IMR-90 (cell line): ENCODE measurements around the gene BRI3BP. TPM values are rescaled to one million over a fixed set of nuclear protein-coding genes. Genes with fewer than 3 reads are reported as not detected.

Experiments used
- ATAC-seq: fragments of 200-7000 bp; cut with Tn5 transposase; 2 replicates; pipeline ENCODE4 v1.9.1; 2020; ENCODE audit warnings: low read depth, mild to moderate bottlenecking, moderate library complexity
- BruUV-seq: library from RNA; stranded (reverse); fragments of 400-500 nt; replicated peaks from 2 replicates; lab custom pipeline; 2021; lab: Mats Ljungman, UMichigan
- CTCF ChIA-PET: fragments of 300-600 bp; formaldehyde crosslinking; extraction: SDS; loops from one replicate; lab custom pipeline; 2021; ENCODE audit warnings: antibody characterized with exemption; lab: Yijun Ruan, JAX
- POLR2A ChIA-PET: fragments of 300-600 bp; sonication (Branson Sonifier 250); formaldehyde crosslinking; loops from one replicate; lab custom pipeline; 2022; ENCODE audit warnings: antibody characterized with exemption; ENCODE audit not compliant: unreplicated experiment; lab: Charles Lee
- DNase-seq: peaks from one replicate; pipeline ENCODE4 v3.0.0; 2013
- H2AFZ ChIP-seq: replicated peaks from 2 replicates; pipeline ENCODE3; 2013; ENCODE audit warnings: low read length, mild to moderate bottlenecking; ENCODE audit not compliant: poor library complexity
- H2AK5ac ChIP-seq: 2 replicates; pipeline ENCODE4 v1.6.1; 2013; ENCODE audit warnings: low read depth, low read length, inconsistent platforms
- H2AK9ac ChIP-seq: replicated peaks from 2 replicates; pipeline ENCODE3; 2013; ENCODE audit warnings: mild to moderate bottlenecking, low read depth, low read length, moderate library complexity; ENCODE audit not compliant: poor library complexity
- H2BK120ac ChIP-seq: 2 replicates; pipeline ENCODE4 v1.6.1; 2013; ENCODE audit warnings: low read depth, low read length, inconsistent platforms
- H2BK15ac ChIP-seq: 3 replicates; pipeline ENCODE4 v1.6.1; 2013; ENCODE audit warnings: low read depth, low read length, inconsistent platforms
- H2BK20ac ChIP-seq: 2 replicates; pipeline ENCODE4 v1.6.1; 2013; ENCODE audit warnings: low read depth, mild to moderate bottlenecking, inconsistent platforms, low read length, moderate library complexity
- H2BK5ac ChIP-seq: 2 replicates; pipeline ENCODE4 v1.6.1; 2013; ENCODE audit warnings: mild to moderate bottlenecking, low read depth, low read length, inconsistent platforms; ENCODE audit not compliant: poor library complexity, severe bottlenecking
- H3K14ac ChIP-seq: replicated peaks from 2 replicates; pipeline ENCODE4 v1.6.1; 2013; ENCODE audit warnings: low read depth, low read length, inconsistent platforms
- H3K18ac ChIP-seq: 2 replicates; pipeline ENCODE4 v1.6.1; 2013; ENCODE audit warnings: low read depth, low read length, control low read depth
- H3K23ac ChIP-seq: 2 replicates; pipeline ENCODE4 v1.6.1; 2013; ENCODE audit warnings: low read depth, low read length, inconsistent platforms
- H3K27ac ChIP-seq: 2 replicates; pipeline ENCODE4 v1.5.1; 2013; ENCODE audit warnings: mild to moderate bottlenecking, control low read depth, low read length; ENCODE audit not compliant: insufficient read depth
- H3K27me3 ChIP-seq: 2 replicates; pipeline ENCODE4 v1.6.1; 2013; ENCODE audit warnings: low read length; ENCODE audit not compliant: control insufficient read depth, insufficient read depth
- H3K36me3 ChIP-seq: 2 replicates; pipeline ENCODE4 v1.6.1; 2013; ENCODE audit warnings: low read length, mixed read lengths; ENCODE audit not compliant: control insufficient read depth, insufficient read depth
- H3K4ac ChIP-seq: 2 replicates; pipeline ENCODE4 v1.6.1; 2013; ENCODE audit warnings: low read depth, low read length, inconsistent platforms
- H3K4me1 ChIP-seq: 2 replicates; pipeline ENCODE4 v1.6.1; 2013; ENCODE audit warnings: low read length, mixed read lengths; ENCODE audit not compliant: control insufficient read depth, insufficient read depth
- H3K4me2 ChIP-seq: 2 replicates; pipeline ENCODE4 v1.6.1; 2013; ENCODE audit warnings: low read depth, mild to moderate bottlenecking, control low read depth, low read length, moderate library complexity
- H3K4me3 ChIP-seq: 2 replicates; pipeline ENCODE4 v1.5.1; 2013; ENCODE audit warnings: low read depth, mild to moderate bottlenecking, control low read depth, low read length, moderate library complexity; ENCODE audit not compliant: insufficient read depth
- H3K56ac ChIP-seq: 2 replicates; pipeline ENCODE4 v1.6.1; 2013; ENCODE audit warnings: low read length, inconsistent platforms; ENCODE audit not compliant: insufficient read depth; ENCODE audit errors: extremely low read depth
- H3K79me1 ChIP-seq, 2 experiments: 2 replicates each; pipeline ENCODE4 v1.6.1; 2013; ENCODE audit warnings: low read length in 2 of 2, inconsistent platforms in 1 of 2, low read depth in 1 of 2
- H3K9ac ChIP-seq: 2 replicates; pipeline ENCODE4 v1.6.1; 2013; ENCODE audit warnings: low read depth, low read length, control low read depth
- H3K9me1 ChIP-seq: 2 replicates; pipeline ENCODE4 v1.6.1; 2013; ENCODE audit warnings: low read length, inconsistent platforms; ENCODE audit not compliant: insufficient read depth
- H3K9me3 ChIP-seq: 2 replicates; pipeline ENCODE4 v1.6.1; 2013; ENCODE audit warnings: low read length; ENCODE audit not compliant: control insufficient read depth, insufficient read depth
- H4K20me1 ChIP-seq: 2 replicates; pipeline ENCODE4 v1.6.1; 2013; ENCODE audit warnings: low read length, inconsistent platforms; ENCODE audit not compliant: insufficient read depth
- H4K5ac ChIP-seq: 2 replicates; pipeline ENCODE4 v1.6.1; 2013; ENCODE audit warnings: mild to moderate bottlenecking, low read depth, low read length, control low read depth
- H4K8ac ChIP-seq, 2 experiments: 2 replicates each; pipeline ENCODE4 v1.6.1; 2013; ENCODE audit warnings: low read depth in 2 of 2, low read length in 2 of 2, control low read depth in 1 of 2, inconsistent platforms in 1 of 2
- H4K91ac ChIP-seq: 2 replicates; pipeline ENCODE4 v1.6.1; 2013; ENCODE audit warnings: low read depth, low read length, inconsistent platforms; ENCODE audit not compliant: insufficient read depth
- CEBPB ChIP-seq: IDR thresholded peaks from 2 replicates; pipeline ENCODE4 v1.6.1; 2012; ENCODE audit warnings: low read depth, low read length, improper control_type of control experiment
- CHD1 ChIP-seq: IDR thresholded peaks from 2 replicates; pipeline ENCODE4 v1.6.1; 2012; ENCODE audit warnings: low read depth, low read length, improper control_type of control experiment
- MAZ ChIP-seq: IDR thresholded peaks from 2 replicates; pipeline ENCODE4 v1.6.1; 2012; ENCODE audit warnings: low read depth, mild to moderate bottlenecking, low read length, improper control_type of control experiment, moderate library complexity, borderline replicate concordance
- RCOR1 ChIP-seq: IDR thresholded peaks from 2 replicates; pipeline ENCODE4 v1.6.1; 2012; ENCODE audit warnings: mild to moderate bottlenecking, low read length, improper control_type of control experiment; ENCODE audit not compliant: insufficient replicate concordance
- SMC3 ChIP-seq: fragments of 150-350 bp; IDR thresholded peaks from 2 replicates; pipeline ENCODE4 v1.6.1; 2016; ENCODE audit warnings: low read depth, mild to moderate bottlenecking, antibody characterized with exemption, low read length, moderate library complexity
- WGBS, 2 experiments: methylation state at CpG; one replicate each; pipeline versions ENCODE4 v1.1.5 to v1.1.7; 2013; ENCODE audit warnings: missing lambda C conversion rate in 2 of 2; ENCODE audit not compliant: insufficient read length in 1 of 2; ENCODE audit errors: extremely low coverage in 2 of 2; 5-methylcytosine and 5-hydroxymethylcytosine counted together
- dilution Hi-C: fragments of 300-500 bp; cut with HindIII; formaldehyde crosslinking; loops from one replicate; pipeline ENCODE4 v1.14.3; 2018; ENCODE audit warnings: low sequenced_read_pairs; ENCODE audit not compliant: unreplicated experiment
- in situ Hi-C: fragments of 300-500 bp; cut with MboI; formaldehyde crosslinking; loops from 3 replicates; pipeline ENCODE4 v1.14.3; 2019; ENCODE audit warnings: low sequenced_read_pairs, inconsistent platforms, mixed read lengths
- intact Hi-C: fragments of 100-400 bp; cut with micrococcal nuclease; formaldehyde crosslinking; loops from 2 replicates; pipeline ENCODE4 v1.10.0; 2022
- polyA plus RNA-seq, 3 experiments: library from polyadenylated mRNA; depleted of rRNA; stranded (reverse); fragments of >200 nt; gene quantifications; 2 replicates each; pipeline ENCODE4 v1.2.3, GENCODE V29; 2012; ENCODE audit warnings: low replicate concordance in 1 of 3
- total RNA-seq: library from RNA; depleted of rRNA; stranded (reverse); fragments of >200 nt; gene quantifications from 2 replicates; pipeline ENCODE4 v1.2.3, GENCODE V29; 2012
- TF ChIP-seq, protein P1 (sequence below): fragments of 150-350 bp; IDR thresholded peaks from 2 replicates; pipeline ENCODE4 v1.6.1; 2016; ENCODE audit warnings: low read depth, mild to moderate bottlenecking, low read length, moderate library complexity, borderline replicate concordance

Gene BRI3BP
- total and polyA plus RNA-seq, 2 of the 4 experiments (the other 2 are of a cell fraction), result 2.5 to 2.8 TPM

- H4K8ac ChIP-seq, result no peak overlapping the region
- no peaks in the 10 kb centered on the region for H4K20me1 ChIP-seq
- DNase-seq (no peak), ATAC-seq (no peak)
- BruUV-seq, result no TSS peak
- H2BK5ac ChIP-seq, result no peak overlapping the region
- intact Hi-C loops, result no loop called here
- H4K91ac ChIP-seq, result no peak overlapping the region
- H3K4me1 ChIP-seq, result no peaks in the 10 kb centered on the region
- H3K4me3 ChIP-seq, result no peak overlapping the region
- no peaks in the 10 kb centered on the region for H3K36me3 ChIP-seq
- H3K79me1 ChIP-seq, result no peaks in the 10 kb centered on the region
- no peak for TF ChIP-seq CEBPB
- no peak for TF ChIP-seq CHD1
- TF ChIP-seq RCOR1, result no peak
- TF ChIP-seq, protein P1, sequence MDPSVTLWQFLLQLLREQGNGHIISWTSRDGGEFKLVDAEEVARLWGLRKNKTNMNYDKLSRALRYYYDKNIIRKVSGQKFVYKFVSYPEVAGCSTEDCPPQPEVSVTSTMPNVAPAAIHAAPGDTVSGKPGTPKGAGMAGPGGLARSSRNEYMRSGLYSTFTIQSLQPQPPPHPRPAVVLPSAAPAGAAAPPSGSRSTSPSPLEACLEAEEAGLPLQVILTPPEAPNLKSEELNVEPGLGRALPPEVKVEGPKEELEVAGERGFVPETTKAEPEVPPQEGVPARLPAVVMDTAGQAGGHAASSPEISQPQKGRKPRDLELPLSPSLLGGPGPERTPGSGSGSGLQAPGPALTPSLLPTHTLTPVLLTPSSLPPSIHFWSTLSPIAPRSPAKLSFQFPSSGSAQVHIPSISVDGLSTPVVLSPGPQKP, result no peak
- TF ChIP-seq SMC3, result no peak
- no peak for TF ChIP-seq MAZ
- no peak overlapping the region for H2BK120ac ChIP-seq
- no peak overlapping the region for H3K9ac ChIP-seq
- no peak overlapping the region for H3K4ac ChIP-seq
- no peak overlapping the region for H3K4me2 ChIP-seq
- H4K5ac ChIP-seq, result no peak overlapping the region
- ChIA-PET POLR2A (no interaction called here), CTCF (no interaction called here)
- 87% methylated on average over 3 of the region's 8 CpGs; no CpG with 5 or more reads in 1 of the 2 experiments for WGBS, 2 experiments
- no peak overlapping the region for H2BK15ac ChIP-seq
- H2AFZ ChIP-seq, result peak overlapping the region; percentile 53
- in situ Hi-C loops, result no loop called here
- no peak overlapping the region for H3K23ac ChIP-seq
- no peaks in the 10 kb centered on the region for H3K9me3 ChIP-seq
- H3K27ac ChIP-seq, result no peak overlapping the region
- H3K56ac ChIP-seq, result no peak overlapping the region
- dilution Hi-C loops, result no loop called here
- no peak overlapping the region for H2AK5ac ChIP-seq
- no peak overlapping the region for H3K18ac ChIP-seq
- no peak overlapping the region for H2BK20ac ChIP-seq
- H3K9me1 ChIP-seq, result peaks cover 3% of the 10 kb centered on the region; the same call in 1 of the 2 replicates
- H3K14ac ChIP-seq, result no peak overlapping the region
- no peak overlapping the region for H2AK9ac ChIP-seq
- peaks cover 2% of the 10 kb centered on the region; the same call in 1 of the 2 replicates for H3K27me3 ChIP-seq
Measured at GRCh38 chr12:125053821-125054220, 60.4 kb downstream of the BRI3BP start.
